ENCODE results near the gene CHCHD10. TPM values are rescaled to one million over a fixed set of nuclear protein-coding genes. Genes with fewer than 3 reads are reported as not detected.

CHCHD10 gene
- total RNA-seq, 1 experiment from 2014 or later, result 43.5 TPM

DNA sequence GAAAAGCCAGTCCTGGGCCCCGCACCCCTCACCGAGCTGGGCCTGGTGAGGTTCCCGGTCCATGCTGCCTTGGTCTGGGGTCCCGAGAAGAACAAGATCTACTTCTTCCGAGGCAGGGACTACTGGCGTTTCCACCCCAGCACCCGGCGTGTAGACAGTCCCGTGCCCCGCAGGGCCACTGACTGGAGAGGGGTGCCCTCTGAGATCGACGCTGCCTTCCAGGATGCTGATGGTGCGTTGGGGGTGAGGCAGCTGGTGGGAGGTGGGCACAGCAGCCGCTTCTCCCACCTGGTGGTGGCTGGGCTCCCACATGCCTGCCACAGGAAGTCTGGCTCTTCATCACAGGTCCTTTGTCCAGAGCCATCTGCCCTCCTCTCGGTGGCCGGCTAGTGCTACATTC is 14.5 kb upstream of the CHCHD10 start:
- Histone ChIP-seq H3K27ac (no peak overlapping the region), H3K9me3 (ENCODE audit: insufficient read depth, low read depth) (no peaks in the 10 kb centered on the region), H2AFZ (no peak overlapping the region), H3K9me2 (ENCODE audit: insufficient read depth) (no peaks in the 10 kb centered on the region), H3K4me1 (replicated peaks; ENCODE audit: insufficient read depth) (peaks cover 20% of the 10 kb centered on the region), H4K20me1 (ENCODE audit: insufficient read depth) (no peaks in the 10 kb centered on the region), H3K36me3 (ENCODE audit: low read depth) (no peaks in the 10 kb centered on the region), H3K4me2 (peak overlapping the region; percentile 58; the same call in 1 of the 2 replicates), H3K4me3 (no peak overlapping the region), H3K79me2 (ENCODE audit: low read depth) (no peaks in the 10 kb centered on the region), H3F3A (ENCODE audit: insufficient read depth, low read depth) (peaks cover 7% of the 10 kb centered on the region; the same call in 1 of the 2 replicates), H3K27me3 (ENCODE audit: insufficient read depth, low read depth) (no peaks in the 10 kb centered on the region)
- ChIA-PET POLR2A (ENCODE audit: unreplicated experiment) (no interaction called here), CTCF (interaction anchor here (0.6 to 1.1 kb wide), 2 partner anchors 11 to 28 kb away, joined by 3 to 6 read pairs; partner anchors contain the start of gene VPREB3)
- no TSS peak for BruUV-seq (replicated peaks)
- no peak for DNase-seq
- intact Hi-C loops (cut with micrococcal nuclease; ENCODE audit: unreplicated experiment), result no loop called here
- TF ChIP-seq, protein P1, sequence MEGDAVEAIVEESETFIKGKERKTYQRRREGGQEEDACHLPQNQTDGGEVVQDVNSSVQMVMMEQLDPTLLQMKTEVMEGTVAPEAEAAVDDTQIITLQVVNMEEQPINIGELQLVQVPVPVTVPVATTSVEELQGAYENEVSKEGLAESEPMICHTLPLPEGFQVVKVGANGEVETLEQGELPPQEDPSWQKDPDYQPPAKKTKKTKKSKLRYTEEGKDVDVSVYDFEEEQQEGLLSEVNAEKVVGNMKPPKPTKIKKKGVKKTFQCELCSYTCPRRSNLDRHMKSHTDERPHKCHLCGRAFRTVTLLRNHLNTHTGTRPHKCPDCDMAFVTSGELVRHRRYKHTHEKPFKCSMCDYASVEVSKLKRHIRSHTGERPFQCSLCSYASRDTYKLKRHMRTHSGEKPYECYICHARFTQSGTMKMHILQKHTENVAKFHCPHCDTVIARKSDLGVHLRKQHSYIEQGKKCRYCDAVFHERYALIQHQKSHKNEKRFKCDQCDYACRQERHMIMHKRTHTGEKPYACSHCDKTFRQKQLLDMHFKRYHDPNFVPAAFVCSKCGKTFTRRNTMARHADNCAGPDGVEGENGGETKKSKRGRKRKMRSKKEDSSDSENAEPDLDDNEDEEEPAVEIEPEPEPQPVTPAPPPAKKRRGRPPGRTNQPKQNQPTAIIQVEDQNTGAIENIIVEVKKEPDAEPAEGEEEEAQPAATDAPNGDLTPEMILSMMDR (conservative IDR thresholded peaks at IDR 0.05), result no peak
- no peak for TF ChIP-seq EZH2 (IDR thresholded peaks at IDR 0.05; ENCODE audit: low read depth)

DNA sequence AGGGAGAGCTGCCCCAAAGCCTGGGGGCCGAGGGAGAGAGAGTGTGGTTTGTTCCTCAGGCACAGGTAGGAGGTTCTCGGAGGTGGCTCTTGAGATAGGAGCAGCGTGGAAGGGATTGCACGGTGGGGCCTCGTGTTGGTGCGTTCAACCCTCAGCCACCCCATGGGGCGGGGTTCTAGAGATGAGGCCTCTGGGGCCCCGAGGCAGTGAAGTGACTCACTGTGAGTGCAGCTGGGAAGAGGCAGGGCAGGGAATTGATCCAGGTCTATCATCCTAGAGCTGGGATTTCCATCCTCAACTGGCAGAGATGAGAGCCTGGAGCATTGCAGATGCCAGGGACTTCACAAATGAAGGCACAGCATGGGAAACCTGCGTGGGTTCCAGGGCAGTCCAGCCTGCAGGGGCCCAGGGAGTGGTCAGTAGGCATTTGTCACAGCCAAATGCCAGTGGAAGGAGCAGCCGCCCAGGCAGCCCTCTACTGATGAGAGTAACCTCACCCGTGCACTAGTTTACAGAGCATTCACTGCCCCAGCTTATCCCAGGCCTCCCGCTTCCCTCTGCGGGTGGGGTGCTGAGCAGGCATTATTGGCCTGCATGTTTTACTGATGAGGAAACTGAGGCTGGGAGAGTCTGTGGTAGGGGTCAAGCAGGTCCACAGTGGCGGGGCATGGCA is 13.9 kb upstream of the CHCHD10 start:
- Histone ChIP-seq H3K4me1 (replicated peaks; ENCODE audit: insufficient read depth) (peaks cover 20% of the 10 kb centered on the region), H3K36me3 (ENCODE audit: low read depth) (no peaks in the 10 kb centered on the region), H3K9me3 (ENCODE audit: insufficient read depth, low read depth) (no peaks in the 10 kb centered on the region), H3K79me2 (ENCODE audit: low read depth) (no peaks in the 10 kb centered on the region), H3K4me2 (peak overlapping the region; percentile 58), H3K4me3 (no peak overlapping the region), H3K9me2 (ENCODE audit: insufficient read depth) (no peaks in the 10 kb centered on the region), H3K27ac (no peak overlapping the region), H3F3A (ENCODE audit: insufficient read depth, low read depth) (peaks cover 7% of the 10 kb centered on the region; the same call in 1 of the 2 replicates), H4K20me1 (ENCODE audit: insufficient read depth) (no peaks in the 10 kb centered on the region), H3K27me3 (ENCODE audit: insufficient read depth, low read depth) (no peaks in the 10 kb centered on the region), H2AFZ (peak overlapping the region; percentile 58; the same call in 1 of the 2 replicates)
- no peak for TF ChIP-seq EZH2 (IDR thresholded peaks at IDR 0.05; ENCODE audit: low read depth)
- TF ChIP-seq, protein P1 (conservative IDR thresholded peaks at IDR 0.05), result no peak
- ChIA-PET CTCF (interaction anchor here (1.1 kb wide), 1 partner anchor 11 kb away, joined by 6 read pairs; no protein-coding TSS in a partner anchor), POLR2A (ENCODE audit: unreplicated experiment) (no interaction called here)
- intact Hi-C loops (cut with micrococcal nuclease; ENCODE audit: unreplicated experiment), result no loop called here
- DNase-seq, result peak; percentile 55 to 72
- no TSS peak for BruUV-seq (replicated peaks)

DNA sequence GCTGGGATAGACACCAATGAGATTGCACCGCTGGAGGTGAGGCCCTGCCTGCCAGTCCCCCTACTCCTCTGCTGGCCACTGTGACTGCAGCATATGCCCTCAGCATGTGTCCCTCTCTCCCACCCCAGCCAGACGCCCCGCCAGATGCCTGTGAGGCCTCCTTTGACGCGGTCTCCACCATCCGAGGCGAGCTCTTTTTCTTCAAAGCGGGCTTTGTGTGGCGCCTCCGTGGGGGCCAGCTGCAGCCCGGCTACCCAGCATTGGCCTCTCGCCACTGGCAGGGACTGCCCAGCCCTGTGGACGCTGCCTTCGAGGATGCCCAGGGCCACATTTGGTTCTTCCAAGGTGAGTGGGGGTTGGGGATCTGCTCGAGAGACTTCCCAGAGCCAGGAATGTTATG is 13.3 kb upstream of the CHCHD10 start:
- no peaks in the 10 kb centered on the region for H3K9me3 ChIP-seq (ENCODE audit: insufficient read depth, low read depth)
- H3K9me2 ChIP-seq (ENCODE audit: insufficient read depth), result no peaks in the 10 kb centered on the region
- H3K36me3 ChIP-seq (ENCODE audit: low read depth), result no peaks in the 10 kb centered on the region
- ChIA-PET CTCF (interaction anchor here (1.1 kb wide), 1 partner anchor 10 kb away, joined by 6 read pairs; no protein-coding TSS in a partner anchor), POLR2A (ENCODE audit: unreplicated experiment) (no interaction called here)
- intact Hi-C loops (cut with micrococcal nuclease; ENCODE audit: unreplicated experiment), result no loop called here
- no peak overlapping the region for H3K4me3 ChIP-seq
- H3K4me1 ChIP-seq (replicated peaks; ENCODE audit: insufficient read depth), result peaks cover 16% of the 10 kb centered on the region
- H3K79me2 ChIP-seq (ENCODE audit: low read depth), result no peaks in the 10 kb centered on the region
- TF ChIP-seq, protein P1 (conservative IDR thresholded peaks at IDR 0.05), result no peak
- TF ChIP-seq EZH2 (IDR thresholded peaks at IDR 0.05; ENCODE audit: low read depth), result no peak
- H2AFZ ChIP-seq, result peak overlapping the region; percentile 58; the same call in 1 of the 2 replicates
- peaks cover 12% of the 10 kb centered on the region; the same call in 1 of the 2 replicates for H3F3A ChIP-seq (ENCODE audit: insufficient read depth, low read depth)
- H3K27me3 ChIP-seq (ENCODE audit: insufficient read depth, low read depth), result no peaks in the 10 kb centered on the region
- no peak overlapping the region for H3K27ac ChIP-seq
- H3K4me2 ChIP-seq, result peak overlapping the region; percentile 58
- no peaks in the 10 kb centered on the region for H4K20me1 ChIP-seq (ENCODE audit: insufficient read depth)
- no TSS peak for BruUV-seq (replicated peaks)
- DNase-seq, result no peak

Measured in PC-9 (cell line).